Loucy (cell line): ENCODE results near the gene SH3BP1.

ENCODE experiments used
- H2AFZ ChIP-seq: fragments of 200-600 bp; sonication (generic); 2 replicates; pipeline ENCODE4 v1.6.0; 2016; ENCODE audit warnings: antibody characterized with exemption, mild to moderate bottlenecking, low read length, moderate library complexity
- H3F3A ChIP-seq: fragments of 200-600 bp; 2 replicates; pipeline ENCODE4 v1.6.0; 2016; ENCODE audit warnings: antibody characterized with exemption, low read depth, mild to moderate bottlenecking
- H3K27me3 ChIP-seq: fragments of 200-600 bp; sonication (generic); 2 replicates; pipeline ENCODE4 v1.6.1; 2014; ENCODE audit warnings: low read length, mild to moderate bottlenecking; ENCODE audit not compliant: insufficient read depth, poor library complexity, severe bottlenecking
- H3K36me3 ChIP-seq: fragments of 200-600 bp; sonication (generic); 2 replicates; pipeline ENCODE4 v1.6.1; 2016; ENCODE audit warnings: low read length; ENCODE audit not compliant: insufficient read depth
- H3K4me1 ChIP-seq: fragments of 200-600 bp; sonication (generic); 2 replicates; pipeline ENCODE4 v1.5.1; 2014; ENCODE audit warnings: low read length, mild to moderate bottlenecking; ENCODE audit not compliant: insufficient read depth, poor library complexity, severe bottlenecking
- H3K4me2 ChIP-seq: fragments of 200-600 bp; sonication (generic); 2 replicates; pipeline ENCODE4 v1.6.0; 2014; ENCODE audit warnings: antibody characterized with exemption, low read length, low read depth, mild to moderate bottlenecking; ENCODE audit not compliant: poor library complexity, severe bottlenecking
- H3K4me3 ChIP-seq: fragments of 200-600 bp; sonication (generic); 2 replicates; pipeline ENCODE4 v1.5.1; 2014; ENCODE audit warnings: low read length, mild to moderate bottlenecking, mixed read lengths; ENCODE audit not compliant: poor library complexity, severe bottlenecking
- H3K79me2 ChIP-seq: fragments of 200-600 bp; sonication (generic); 2 replicates; pipeline ENCODE4 v1.6.1; 2014; ENCODE audit warnings: low read length; ENCODE audit not compliant: insufficient read depth
- H3K9ac ChIP-seq: fragments of 200-600 bp; sonication (generic); 2 replicates; pipeline ENCODE4 v1.6.0; 2014; ENCODE audit warnings: mild to moderate bottlenecking, low read depth, low read length, moderate library complexity; ENCODE audit not compliant: poor library complexity, severe bottlenecking
- H3K9me2 ChIP-seq: fragments of 200-600 bp; sonication (generic); replicated peaks from 2 replicates; pipeline ENCODE4 v1.6.1; 2016; ENCODE audit warnings: low read depth, low read length, mixed read lengths
- H3K9me3 ChIP-seq: fragments of 200-600 bp; sonication (generic); 2 replicates; pipeline ENCODE4 v1.6.1; 2014; ENCODE audit warnings: mild to moderate bottlenecking, antibody characterized with exemption, low read length, low read depth; ENCODE audit not compliant: insufficient read depth
- H4K20me1 ChIP-seq: fragments of 200-600 bp; sonication (generic); 2 replicates; pipeline ENCODE4 v1.6.0; 2014; ENCODE audit warnings: antibody characterized with exemption, low read length, mild to moderate bottlenecking; ENCODE audit not compliant: insufficient read depth, poor library complexity, severe bottlenecking
- EZH2phosphoT487 ChIP-seq: fragments of 200-600 bp; IDR thresholded peaks from 2 replicates; pipeline ENCODE4 v1.6.1; 2018; ENCODE audit warnings: antibody characterized with exemption, mild to moderate bottlenecking, moderate library complexity, borderline replicate concordance
- TF ChIP-seq, protein P1 (sequence below): fragments of 200-600 bp; sonication (generic); conservative IDR thresholded peaks from 2 replicates; pipeline ENCODE4 v1.5.1; 2014; ENCODE audit warnings: mild to moderate bottlenecking, antibody characterized with exemption, low read length

Gene SH3BP1

GRCh38 chr22:37630839-37631435 lies 8.5 kb upstream of the SH3BP1 start:
- H3K36me3 ChIP-seq: no peaks in the 10 kb centered on the region

DNA sequence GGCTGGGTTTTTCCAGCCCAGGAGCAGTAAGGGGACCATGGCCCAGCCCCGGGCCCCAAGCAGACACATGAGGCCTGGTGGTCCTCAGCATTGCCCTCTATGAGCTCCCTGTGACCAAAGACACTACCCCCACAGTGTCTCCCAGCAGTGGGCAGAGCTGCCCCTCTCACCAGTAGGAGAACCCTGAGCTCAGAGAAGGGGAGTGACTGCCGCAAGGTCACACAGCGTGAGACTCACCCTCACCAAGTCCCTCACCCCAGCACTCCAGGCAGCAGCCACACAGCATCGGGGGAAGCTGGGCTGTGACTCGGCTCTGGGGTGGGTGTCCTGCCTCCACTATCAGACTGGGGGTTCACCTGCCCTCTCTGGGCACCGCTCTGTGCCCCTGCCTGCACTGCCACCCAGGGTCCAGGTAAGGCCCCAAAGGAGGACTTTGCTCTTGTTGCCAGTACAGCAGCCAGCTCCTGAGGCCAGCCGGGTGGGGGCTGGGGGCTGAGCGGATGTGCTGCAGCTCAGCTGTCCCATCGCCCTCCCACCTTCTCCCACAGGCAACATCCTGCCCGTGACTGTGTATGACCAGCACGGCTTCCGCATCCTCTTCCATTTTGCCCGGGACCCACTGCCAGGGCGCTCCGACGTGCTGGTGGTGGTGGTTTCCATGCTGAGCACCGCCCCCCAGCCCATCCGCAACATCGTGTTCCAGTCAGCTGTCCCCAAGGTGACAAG lies 7.9 kb upstream of the SH3BP1 start:
- Histone ChIP-seq H3F3A (peaks cover 12% of the 10 kb centered on the region; the same call in 1 of the 2 replicates), H3K36me3 (no peaks in the 10 kb centered on the region), H4K20me1 (no peaks in the 10 kb centered on the region), H3K4me2 (no peak overlapping the region), H3K9ac (no peak overlapping the region), H3K9me2 (no peaks in the 10 kb centered on the region), H3K79me2 (0 out of 2 replicates have a peak, but pooled peaks cover 5% of the 10 kb centered on the region), H3K4me1 (peaks cover 66% of the 10 kb centered on the region), H3K27me3 (no peaks in the 10 kb centered on the region), H3K9me3 (no peaks in the 10 kb centered on the region), H3K4me3 (no peak overlapping the region), H2AFZ (no peak overlapping the region)
- TF ChIP-seq, protein P1, sequence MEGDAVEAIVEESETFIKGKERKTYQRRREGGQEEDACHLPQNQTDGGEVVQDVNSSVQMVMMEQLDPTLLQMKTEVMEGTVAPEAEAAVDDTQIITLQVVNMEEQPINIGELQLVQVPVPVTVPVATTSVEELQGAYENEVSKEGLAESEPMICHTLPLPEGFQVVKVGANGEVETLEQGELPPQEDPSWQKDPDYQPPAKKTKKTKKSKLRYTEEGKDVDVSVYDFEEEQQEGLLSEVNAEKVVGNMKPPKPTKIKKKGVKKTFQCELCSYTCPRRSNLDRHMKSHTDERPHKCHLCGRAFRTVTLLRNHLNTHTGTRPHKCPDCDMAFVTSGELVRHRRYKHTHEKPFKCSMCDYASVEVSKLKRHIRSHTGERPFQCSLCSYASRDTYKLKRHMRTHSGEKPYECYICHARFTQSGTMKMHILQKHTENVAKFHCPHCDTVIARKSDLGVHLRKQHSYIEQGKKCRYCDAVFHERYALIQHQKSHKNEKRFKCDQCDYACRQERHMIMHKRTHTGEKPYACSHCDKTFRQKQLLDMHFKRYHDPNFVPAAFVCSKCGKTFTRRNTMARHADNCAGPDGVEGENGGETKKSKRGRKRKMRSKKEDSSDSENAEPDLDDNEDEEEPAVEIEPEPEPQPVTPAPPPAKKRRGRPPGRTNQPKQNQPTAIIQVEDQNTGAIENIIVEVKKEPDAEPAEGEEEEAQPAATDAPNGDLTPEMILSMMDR: no peak
- TF ChIP-seq EZH2phosphoT487: no peak

More at GRCh38 chr22:37630839-37631435, 8.5 kb upstream of the SH3BP1 start:
- no peak overlapping the region for H3K4me2 ChIP-seq
- H3F3A ChIP-seq: peaks cover 12% of the 10 kb centered on the region; the same call in 1 of the 2 replicates
- no peak for TF ChIP-seq EZH2phosphoT487
- TF ChIP-seq, protein P1: no peak
- peaks cover 65% of the 10 kb centered on the region for H3K4me1 ChIP-seq
- 0 out of 2 replicates have a peak, but pooled peaks cover 5% of the 10 kb centered on the region for H3K79me2 ChIP-seq
- H3K27me3 ChIP-seq: no peaks in the 10 kb centered on the region
- H4K20me1 ChIP-seq: no peaks in the 10 kb centered on the region
- no peak overlapping the region for H3K4me3 ChIP-seq
- H2AFZ ChIP-seq: no peak overlapping the region
- no peaks in the 10 kb centered on the region for H3K9me3 ChIP-seq
- H3K9ac ChIP-seq: no peak overlapping the region
- no peaks in the 10 kb centered on the region for H3K9me2 ChIP-seq

DNA sequence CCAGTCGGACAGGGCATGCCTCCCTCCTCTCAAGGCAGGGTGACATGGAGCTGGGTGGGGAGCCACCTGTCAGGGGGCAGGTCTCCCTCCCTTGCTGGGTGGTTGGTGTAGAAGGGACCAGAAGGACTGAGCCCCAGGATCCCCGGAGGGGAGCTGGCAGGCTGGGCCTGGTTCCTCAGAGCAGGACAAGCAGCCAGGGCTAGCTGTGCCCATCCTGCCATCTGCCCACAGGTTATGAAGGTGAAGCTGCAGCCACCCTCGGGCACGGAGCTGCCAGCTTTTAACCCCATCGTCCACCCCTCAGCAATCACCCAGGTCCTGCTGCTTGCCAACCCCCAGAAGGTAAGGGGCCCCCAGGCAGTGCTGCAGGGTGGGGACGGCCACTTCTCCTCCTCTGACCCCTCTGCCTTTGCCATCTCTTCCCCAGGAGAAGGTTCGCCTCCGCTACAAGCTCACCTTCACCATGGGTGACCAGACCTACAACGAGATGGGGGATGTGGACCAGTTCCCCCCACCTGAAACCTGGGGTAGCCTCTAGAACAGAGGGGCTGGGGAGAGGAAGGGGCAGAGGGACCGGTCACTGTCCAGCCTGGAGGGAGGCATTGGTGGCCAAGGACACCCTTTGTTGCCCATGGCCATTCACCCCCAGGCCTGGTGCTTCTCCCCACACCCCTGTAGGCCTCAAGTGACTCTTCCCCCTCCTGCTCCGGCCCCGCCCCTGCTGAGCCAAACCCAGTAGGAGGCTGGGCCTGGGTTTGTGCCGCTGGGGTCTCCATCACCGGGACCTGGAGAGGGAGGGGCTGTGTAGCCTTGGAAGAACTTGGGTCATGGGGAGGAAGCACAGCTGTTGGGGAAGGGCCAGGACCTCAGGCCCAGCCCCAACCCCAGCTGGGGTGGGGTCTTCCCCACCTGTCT lies 7.0 kb upstream of the SH3BP1 start:
- Histone ChIP-seq H3F3A (peaks cover 14% of the 10 kb centered on the region), H3K4me2 (peak overlapping the region; percentile 84), H3K79me2 (0 out of 2 replicates have a peak, but pooled peaks cover 5% of the 10 kb centered on the region), H3K36me3 (no peaks in the 10 kb centered on the region), H3K9me2 (no peaks in the 10 kb centered on the region), H4K20me1 (no peaks in the 10 kb centered on the region), H3K9me3 (no peaks in the 10 kb centered on the region), H3K9ac (peak overlapping the region; percentile 68), H2AFZ (no peak overlapping the region), H3K27me3 (no peaks in the 10 kb centered on the region), H3K4me3 (no peak overlapping the region), H3K4me1 (peaks cover 66% of the 10 kb centered on the region)
- TF ChIP-seq, protein P1: no peak
- no peak for TF ChIP-seq EZH2phosphoT487
